Stimulated activated CD4-positive, alpha-beta T cell treated with anti-CD3 and anti-CD28 coated beads, Interleukin-1b, Interleukin-23, amount 100 ng/mL, for 48 hours (primary cell): ENCODE data around the gene TDP2.
A peak's percentile ranks its signal among the peaks of the same experiment; 100 is the strongest.
"Not testable (repeated sequence)": the region's sequence is repeated elsewhere in the genome, so short reads cannot be mapped to it uniquely, and the experiment has no call there.

Source experiments
- DNase-seq: peaks from one replicate; pipeline ENCODE4 v3.0.0-alpha.2; 2020

TDP2 gene

DNA sequence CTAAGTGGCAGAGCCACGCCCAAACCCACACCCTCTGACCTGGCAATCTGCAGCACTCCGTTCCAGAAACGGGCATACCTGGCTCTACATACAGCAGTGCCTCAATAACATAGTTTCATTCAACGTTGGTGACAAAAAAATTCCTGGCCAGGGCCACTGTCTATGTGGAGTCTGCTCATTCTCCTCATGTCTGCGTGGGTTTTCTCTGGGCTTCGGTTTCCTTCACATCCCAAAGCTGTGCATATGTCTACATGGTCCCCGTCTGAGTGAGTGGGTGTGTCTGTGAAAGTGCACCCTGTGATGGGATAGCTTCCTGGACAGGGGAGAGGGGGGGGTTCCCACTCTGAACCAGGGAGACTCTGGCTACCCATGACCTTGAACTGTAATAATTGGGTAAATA lies 22.8 kb downstream of the TDP2 start:
- no peak for DNase-seq

DNA sequence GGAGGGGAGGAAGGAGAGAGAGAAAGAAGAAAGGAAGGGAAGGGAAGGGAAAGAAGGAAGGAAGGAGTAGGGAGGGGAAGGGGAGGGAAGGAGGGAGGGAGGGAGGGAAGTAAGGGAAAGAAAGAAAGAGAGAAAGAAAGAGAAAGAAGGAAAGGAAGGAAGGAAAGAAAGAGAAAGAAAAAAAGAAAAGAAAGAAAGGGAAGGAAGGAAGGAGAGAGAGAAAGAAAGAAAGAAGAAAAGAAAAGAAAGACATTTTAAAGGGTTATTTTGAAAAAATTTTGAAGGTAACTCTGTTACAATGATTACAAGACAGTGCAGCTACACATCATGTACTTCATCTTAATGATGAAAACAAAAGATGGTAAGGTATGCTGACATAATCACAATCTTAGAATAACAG lies 24.6 kb downstream of the TDP2 start:
- no peak for DNase-seq

DNA sequence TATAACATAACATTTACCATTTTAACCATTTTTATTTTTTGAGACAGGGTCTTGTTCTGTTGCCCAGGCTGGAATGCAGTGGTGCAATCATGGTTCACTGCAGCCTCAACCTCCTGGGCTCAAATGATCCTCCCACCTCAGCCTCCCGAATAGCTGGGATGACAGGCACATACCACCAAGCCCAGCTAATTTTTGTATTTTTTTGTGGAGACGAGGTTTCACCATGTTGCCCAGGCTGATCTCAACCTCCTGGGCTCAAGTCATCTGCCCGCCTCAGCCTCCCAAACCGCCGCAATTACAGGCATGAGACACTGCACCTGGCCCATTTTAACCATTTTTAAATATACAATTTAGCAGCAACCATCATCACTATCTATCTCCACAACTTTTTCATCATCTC lies 26.1 kb downstream of the TDP2 start:
- DNase-seq: not testable (repeated sequence)

DNA sequence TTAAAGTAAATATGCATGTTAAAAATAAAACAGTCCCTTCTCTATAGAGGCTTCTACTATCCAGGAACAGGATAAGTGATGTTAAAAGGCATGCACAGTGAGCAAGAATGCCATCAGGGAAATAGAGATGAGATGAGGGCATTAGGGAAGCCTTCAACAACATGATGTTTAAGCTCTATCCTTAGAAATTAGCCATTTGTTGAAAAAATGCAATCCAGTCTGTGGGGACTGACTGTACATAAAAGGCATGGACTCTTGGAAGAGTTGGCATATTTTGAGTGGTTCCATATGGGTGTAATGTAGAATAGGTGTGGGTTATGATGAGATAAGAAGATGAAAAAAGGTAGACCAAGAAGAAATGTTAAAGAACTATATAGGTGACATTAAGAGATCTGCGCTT lies 26.5 kb downstream of the TDP2 start:
- no peak for DNase-seq

DNA sequence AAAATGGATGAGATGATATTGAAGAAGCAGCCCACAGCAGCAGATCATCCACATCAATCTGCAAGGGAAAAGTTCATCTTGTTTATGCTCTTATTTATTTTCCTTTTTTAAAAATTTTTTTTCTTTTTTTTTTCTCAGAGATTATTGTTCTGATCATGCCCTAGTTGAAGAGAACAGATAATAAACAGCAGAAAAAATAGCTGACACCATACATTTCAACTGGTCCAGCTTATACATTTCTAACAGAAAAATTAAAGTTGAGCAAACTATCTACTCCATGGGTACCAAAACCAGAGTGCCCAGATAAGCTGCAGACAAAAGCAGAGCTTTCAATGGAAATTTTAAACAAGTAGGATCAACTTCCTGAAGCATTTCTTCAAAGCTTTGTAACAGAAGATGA lies 30.0 kb downstream of the TDP2 start:
- no peak for DNase-seq

DNA sequence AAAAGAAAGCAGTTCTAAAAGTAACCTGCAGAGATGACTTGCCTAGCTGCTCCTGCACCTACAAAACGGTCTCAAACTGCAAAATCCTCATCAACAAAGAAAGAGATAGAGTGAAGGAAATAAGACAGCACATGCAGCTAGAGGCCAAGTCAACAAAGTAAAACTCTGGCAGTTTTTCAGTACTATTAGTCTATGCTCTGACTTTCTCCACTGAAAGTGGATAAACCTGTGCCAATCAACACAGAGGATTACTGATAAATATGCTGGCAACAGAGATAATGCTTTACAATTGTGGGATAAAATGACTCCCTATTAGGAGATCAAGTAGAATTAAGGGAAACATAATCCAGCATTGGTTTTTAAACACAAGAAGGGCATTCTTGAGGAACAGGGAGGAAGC lies 34.1 kb downstream of the TDP2 start:
- no peak for DNase-seq

DNA sequence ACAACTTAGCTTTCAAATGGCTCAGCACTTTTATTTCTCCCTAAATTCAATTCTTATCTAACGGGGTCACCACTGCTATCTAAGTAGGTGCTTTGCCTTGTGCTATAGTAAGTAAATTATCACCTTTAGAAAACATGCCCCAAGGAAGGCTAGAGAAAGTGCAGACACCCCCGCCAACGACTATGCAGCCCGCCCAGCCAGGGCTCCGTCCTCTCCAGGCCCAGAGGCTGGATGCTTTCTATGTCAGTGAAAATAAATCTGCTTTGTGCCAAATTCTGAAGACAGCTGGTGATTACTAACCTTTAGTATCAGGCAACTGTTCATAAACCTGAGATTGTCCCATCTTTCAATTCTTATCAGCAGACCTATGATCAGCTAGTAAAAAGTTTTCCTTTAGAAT lies 35.0 kb downstream of the TDP2 start:
- no peak for DNase-seq

DNA sequence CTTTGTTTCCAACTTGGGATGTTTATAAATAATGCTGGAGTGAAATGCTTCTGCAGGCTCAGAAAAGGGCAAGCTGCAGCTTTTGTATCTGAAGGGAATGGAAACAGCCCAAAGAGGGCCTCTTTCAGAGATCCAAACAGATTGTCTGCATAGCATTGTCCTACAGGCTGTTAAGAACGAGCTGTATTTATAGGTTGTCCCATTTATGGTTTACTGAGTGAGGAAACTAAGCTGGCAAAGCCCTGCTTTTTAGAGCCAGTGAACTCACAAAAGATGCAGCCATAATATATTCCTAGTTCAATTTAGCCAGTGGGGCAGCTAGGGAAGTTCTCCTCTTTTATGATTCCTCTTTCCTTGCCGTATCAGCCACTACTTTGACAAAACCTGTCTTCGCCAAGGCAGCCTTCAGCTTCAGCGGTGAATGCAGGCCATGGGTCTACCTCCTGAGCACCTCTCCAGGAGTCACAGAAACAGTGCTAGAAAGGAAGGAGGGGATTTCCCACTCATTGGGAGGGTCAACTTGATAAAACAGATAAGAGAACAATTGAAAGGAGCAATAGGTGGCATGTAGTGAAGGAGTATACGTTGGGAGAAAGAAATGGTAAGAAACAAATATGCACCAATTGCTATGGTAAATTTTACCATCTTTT lies 35.7 kb downstream of the TDP2 start:
- no peak for DNase-seq

DNA sequence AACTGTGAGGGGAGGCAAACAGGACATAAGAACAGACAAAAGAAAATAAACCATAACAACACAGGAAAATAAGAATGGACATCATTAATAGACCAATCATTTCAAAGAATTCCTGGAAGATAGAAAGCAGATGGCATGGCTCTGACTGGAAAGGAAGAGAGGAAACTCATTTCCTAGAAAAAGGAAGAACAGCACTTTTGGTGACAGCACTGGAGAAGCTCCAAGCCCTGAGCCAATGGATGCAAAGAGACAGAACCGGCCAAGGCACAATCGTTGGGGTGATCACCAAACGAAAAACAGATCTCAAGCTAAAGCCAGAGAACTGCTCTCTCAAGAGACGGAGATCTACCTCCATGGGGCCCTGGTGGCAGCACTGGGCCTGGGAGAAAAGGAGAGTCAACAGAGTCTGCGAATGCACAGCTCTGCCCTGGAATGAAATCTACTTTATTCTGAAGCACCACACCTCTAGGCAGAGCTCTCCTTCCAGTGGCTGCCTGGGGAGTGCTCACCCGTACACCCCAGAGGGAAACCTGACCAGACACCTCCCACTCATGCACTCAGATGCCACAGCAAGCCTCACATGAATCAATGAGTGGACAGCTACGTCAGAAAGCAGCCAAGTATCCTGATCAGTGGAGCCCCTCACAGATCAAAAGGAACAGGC lies 44.9 kb downstream of the TDP2 start:
- DNase-seq: no peak

DNA sequence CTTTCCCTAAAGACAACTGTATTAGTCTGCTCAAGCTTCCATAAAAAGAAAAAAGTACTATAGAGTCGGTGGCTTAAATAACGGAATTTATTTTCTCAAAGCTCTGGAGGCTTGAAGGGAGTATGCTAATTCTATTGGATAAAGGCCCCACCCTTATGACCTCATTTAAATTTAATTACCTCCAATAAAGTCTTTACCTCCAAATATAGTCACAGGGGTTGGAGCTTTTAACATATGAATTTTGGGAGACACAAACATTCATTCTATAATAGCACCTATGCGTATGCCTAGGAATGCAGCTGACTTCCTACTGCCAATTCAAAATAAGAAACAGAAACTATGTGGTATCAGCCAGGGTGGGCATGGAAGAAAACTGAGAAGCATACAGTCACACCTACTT lies 46.1 kb downstream of the TDP2 start:
- no peak for DNase-seq

DNA sequence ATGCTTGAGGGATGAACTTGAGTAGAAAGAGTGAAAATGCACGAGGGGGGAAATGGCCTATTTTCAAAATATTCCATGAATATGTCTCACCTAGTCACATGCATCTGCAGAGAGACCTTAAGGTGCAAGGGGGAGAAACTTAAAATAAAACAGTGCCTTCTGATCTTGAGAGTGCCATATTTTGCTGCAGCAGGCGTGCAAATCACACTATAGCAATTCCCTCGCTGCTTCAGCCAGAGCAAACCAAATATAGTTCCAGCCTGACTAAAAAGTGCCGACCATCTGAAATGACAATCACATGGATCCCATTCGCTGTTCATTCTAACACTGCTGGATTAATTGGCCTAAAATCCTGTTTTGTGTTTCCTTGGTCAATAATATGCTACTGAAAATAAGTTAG lies 47.0 kb downstream of the TDP2 start:
- DNase-seq: no peak

DNA sequence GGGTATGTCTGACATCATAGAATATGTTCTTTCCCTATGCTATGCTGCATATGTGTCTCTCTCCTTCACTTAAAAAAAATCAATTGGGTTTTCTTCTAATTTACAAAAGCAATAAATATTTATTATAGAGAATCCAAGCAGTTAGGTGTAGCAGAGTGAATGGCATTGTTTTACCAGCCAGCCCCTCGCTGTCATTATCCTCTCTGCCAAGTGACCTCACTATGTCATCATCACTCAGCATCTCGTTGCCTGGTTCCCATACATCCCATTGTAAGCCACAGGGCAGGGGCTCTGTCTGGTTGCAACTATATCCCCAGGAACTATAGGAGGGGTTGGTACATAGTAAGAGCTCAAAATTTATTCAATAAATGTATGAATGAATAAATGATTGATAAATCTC lies 52.1 kb downstream of the TDP2 start:
- DNase-seq: no peak

DNA sequence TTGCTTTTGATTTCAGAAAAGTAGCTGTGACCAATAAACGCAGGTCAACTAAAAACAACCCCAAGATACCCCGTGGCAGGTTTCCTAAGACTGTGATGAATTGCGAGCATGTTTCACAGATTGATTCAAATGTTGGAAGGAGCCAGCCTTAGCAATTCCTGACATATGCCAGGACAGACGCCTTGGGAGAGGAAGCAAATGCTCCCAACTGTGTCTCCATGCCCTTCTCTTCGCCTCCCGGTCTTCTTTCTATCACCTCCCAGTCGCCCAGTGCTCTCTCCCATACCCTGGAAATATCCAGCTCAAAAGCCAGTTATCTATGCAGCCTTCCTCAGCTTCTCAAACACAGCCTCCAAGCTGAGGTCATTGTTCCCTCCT lies 52.7 kb downstream of the TDP2 start:
- DNase-seq: no peak

DNA sequence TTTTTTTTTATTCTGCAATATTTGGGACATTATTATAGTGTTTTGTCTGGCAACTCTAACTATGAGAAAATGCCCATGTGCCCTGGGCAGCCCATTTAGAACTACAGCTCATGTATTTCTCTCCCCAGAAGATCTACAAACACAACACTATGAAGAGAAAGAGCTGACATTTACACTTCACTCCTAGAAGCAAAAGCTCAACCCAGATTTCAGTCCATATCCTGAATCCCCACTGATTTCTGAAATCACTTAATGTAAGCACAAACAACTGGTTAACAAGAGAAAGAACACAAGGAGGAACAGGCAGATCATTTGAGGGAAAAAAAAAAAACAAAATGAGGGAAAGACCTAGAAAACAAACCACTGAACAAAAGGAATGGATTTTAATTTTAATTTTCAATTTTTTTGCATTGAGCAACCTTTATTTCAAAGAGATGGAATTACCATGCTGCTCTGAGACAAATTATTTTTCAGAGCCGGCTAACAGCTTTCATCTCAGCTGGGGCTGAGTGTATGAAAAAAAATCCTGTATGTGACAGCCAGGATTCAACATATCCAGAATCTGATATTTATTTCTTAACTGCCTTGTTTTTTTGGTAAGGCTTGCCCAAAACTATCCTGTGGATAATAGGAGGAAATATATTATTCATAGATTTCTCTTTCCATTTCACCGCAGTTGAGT lies 53.2 kb downstream of the TDP2 start:
- DNase-seq: no peak

DNA sequence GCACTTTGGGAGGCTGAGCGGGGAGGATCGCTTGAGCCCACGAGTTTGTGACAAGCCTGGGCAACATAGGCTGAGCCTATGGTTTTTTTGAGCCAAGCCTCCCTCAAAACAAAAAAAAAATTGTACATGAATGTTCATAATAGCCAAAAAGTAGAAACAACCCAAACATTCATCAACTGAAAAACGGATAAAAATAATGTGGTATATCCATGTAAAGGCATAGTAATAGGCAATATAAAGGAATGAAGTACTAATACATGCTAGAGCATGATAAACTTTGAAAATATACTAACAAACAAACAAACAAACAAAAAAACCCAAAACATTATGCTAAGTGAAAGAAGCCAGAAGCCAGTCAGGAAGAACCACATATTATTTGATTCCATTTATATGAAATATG lies 56.0 kb downstream of the TDP2 start:
- no peak for DNase-seq

DNA sequence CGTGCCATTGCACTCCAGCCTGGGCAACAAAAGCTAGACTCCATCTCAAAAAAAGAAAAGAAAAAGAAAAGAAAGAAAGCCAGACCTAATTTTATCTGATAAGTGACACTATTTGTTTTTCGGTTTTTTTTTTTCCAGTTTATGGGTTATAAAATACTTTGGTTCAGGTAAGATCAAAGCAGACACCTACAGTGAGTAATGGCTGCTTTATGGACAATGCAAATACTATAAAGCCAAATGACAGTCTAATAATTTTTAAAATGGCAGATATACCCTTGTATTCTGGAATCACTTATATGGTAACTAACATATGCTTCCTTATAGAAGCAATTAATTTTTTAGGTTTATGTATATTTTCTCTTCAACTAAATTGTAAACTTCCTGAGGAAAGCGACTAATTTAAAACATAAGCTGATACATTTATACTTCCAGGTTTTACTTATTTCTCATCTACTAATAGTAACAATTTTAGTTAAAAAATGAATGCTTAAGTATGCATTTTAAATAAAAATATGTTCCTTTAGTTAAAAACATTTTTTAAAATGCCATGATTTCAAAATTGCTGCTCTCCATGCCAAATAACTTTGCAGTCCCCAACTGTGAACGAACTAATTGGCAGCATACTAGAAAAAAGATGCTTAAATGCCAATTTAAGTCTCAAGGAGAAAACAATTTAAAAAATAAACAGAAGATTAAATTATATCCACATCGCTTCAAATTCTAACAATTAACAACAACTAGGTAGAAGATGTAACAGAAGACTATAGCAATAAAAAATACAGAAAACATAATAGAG lies 59.2 kb downstream of the TDP2 start:
- no peak for DNase-seq

DNA sequence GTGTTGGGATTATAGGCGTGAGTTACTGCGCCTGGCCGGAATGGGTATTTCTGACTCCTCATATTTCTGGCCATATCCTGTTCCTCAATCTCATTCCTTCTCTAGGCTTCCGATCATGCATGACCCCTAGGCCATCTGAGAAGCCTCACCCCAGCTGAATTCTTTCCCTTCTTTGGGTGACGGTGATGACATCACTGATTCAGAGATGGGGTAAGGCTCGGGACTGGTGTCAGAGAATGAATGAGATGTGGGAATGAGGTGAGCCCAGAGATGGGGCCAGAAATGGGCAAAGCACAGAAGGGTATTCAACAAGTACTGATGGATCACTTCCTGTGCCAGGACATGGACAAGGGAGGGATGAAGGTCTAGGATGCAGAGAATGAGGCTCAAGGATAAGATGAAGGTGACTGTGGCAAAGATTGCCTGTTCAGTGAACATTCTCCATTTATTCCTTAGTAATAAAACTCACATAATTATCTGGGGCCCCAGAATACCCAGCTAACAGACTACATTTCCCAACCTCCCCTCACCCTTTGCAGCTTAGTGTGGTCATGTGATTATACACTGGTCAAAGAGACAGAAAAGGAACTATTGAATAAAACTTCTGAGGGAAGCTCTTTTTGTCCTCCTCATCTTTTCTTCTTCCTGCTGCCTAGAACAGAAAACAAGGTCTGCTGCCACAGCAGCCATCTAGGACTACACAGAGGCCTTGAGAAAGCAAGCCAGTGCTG lies 60.3 kb downstream of the TDP2 start:
- DNase-seq: no peak

DNA sequence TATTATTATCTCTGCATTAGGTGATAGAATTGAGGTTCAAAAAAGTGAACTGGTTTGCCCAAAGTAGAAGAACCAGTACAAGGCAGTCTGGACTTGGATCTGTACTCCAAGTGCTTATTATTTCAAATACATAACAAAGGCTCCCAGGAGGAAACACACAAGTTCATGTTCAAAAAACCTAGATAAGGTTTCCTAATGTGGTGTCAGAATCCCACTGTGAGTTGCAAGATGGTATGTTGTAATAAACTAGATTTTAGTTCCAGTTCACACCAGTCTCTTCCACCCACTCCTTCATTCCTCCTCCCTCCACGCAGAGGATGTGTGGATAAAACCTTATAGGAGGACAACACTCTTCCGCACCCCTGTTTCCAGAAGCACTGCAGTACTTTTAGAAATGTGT lies 63.5 kb downstream of the TDP2 start:
- DNase-seq: no peak

DNA sequence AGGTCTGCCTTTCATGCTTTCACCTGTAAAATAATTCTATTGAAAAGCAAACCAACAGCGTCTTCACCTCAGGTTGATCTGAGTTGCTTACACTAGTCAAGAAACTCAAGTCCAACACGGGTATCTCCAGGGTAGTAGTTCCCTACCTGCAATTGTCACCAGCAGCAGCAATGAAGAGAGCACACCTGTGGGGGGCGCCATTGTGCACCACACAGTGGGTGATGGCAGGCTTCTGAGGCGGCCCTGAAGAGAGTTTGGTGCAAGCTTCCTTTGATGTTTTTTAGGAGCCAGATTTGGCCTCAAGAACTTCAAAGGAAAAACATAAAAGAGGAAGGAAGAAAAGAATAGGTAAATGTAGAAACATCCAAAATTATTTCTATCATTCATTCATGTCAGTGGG lies 65.8 kb downstream of the TDP2 start:
- peak; percentile 9 for DNase-seq
